Tracheal epithelial cell (primary cell): Measurements from ENCODE around the gene DYNLL1. TPM values are rescaled to one million over a fixed set of nuclear protein-coding genes. Genes with fewer than 3 reads are reported as not detected.

Experiments
- total RNA-seq: library from RNA; depleted of rRNA; stranded (reverse); fragments of >200 nt; gene quantifications from 2 replicates; pipeline ENCODE4 v1.2.1, GENCODE V29; 2014

DYNLL1 gene
- 118 and 186 TPM in 2 replicates for total RNA-seq

GRCh38 chr12:120495731-120496412 lies at the start of gene DYNLL1:
TSS of gene DYNLL1 (plus strand) at chr12:120496113. CDS start at chr12:120496422, 309 bp downstream.

GRCh38 chr12:120469450-120470149 lies 26.3 kb upstream of the DYNLL1 start, which contains the start of gene SRSF9:
TSS of gene SRSF9 (minus strand) at chr12:120469748. CDS start at chr12:120469609, 139 bp downstream.

GRCh38 chr12:120528861-120529525 lies 33.1 kb downstream of the DYNLL1 start, which contains the start of gene COQ5:
TSS of gene COQ5 (minus strand) at chr12:120529158. CDS start at chr12:120529141, 17 bp downstream.

GRCh38 chr12:120534203-120534702 lies 38.3 kb downstream of the DYNLL1 start, which contains the start of gene RNF10:
TSS of gene RNF10 (plus strand) at chr12:120534356. CDS start at chr12:120534812, 456 bp downstream.

Other genes with a start within 250 kb of the DYNLL1 start
- 34.9 and 42.8 TPM in 2 replicates for gene PXN, start 230.4 kb upstream of the DYNLL1 start, total RNA-seq
- under 0.01 TPM in 1 of 2 replicates, not detected in the other for gene RNU4-2, start 204.2 kb upstream of the DYNLL1 start, total RNA-seq
- under 0.01 TPM in 2 replicates for gene RNU4-1, start 202.9 kb upstream of the DYNLL1 start, total RNA-seq
- 0.96 and 3.2 TPM in 2 replicates for gene SIRT4, start 193.8 kb upstream of the DYNLL1 start, total RNA-seq
- gene PLA2G1B, start 168.3 kb upstream of the DYNLL1 start, total RNA-seq: not detected in 2 replicates
- not detected in 2 replicates for gene MSI1, start 126.9 kb upstream of the DYNLL1 start, total RNA-seq
- gene COX6A1, start 58.0 kb upstream of the DYNLL1 start, total RNA-seq: 807 and 1,167 TPM in 2 replicates
- 18.8 and 36.0 TPM in 2 replicates for gene TRIAP1, start 49.7 kb upstream of the DYNLL1 start, total RNA-seq
- 19.8 and 32.2 TPM in 2 replicates for gene GATC, start 49.7 kb upstream of the DYNLL1 start, total RNA-seq
- 163 and 276 TPM in 2 replicates for gene SRSF9, start 26.4 kb upstream of the DYNLL1 start, total RNA-seq
- gene COQ5, start 33.0 kb downstream of the DYNLL1 start, total RNA-seq: 24.3 and 28.6 TPM in 2 replicates
- 101 and 161 TPM in 2 replicates for gene RNF10, start 38.2 kb downstream of the DYNLL1 start, total RNA-seq
- 38.2 and 44.8 TPM in 2 replicates for gene POP5, start 85.3 kb downstream of the DYNLL1 start, total RNA-seq
- not detected in 2 replicates for gene CABP1, start 144.5 kb downstream of the DYNLL1 start, total RNA-seq
- gene MLEC, start 191.0 kb downstream of the DYNLL1 start, total RNA-seq: 51.6 and 76.6 TPM in 2 replicates
- 12.0 and 18.8 TPM in 2 replicates for gene UNC119B, start 214.3 kb downstream of the DYNLL1 start, total RNA-seq
- 13.4 and 15.2 TPM in 2 replicates for gene ACADS, start 229.7 kb downstream of the DYNLL1 start, total RNA-seq